HCT116 (cell line): ENCODE data around the gene SHROOM3.

Source experiments
- CEBPB ChIP-seq: IDR thresholded peaks from 2 replicates; pipeline ENCODE4 v1.6.1; 2012; ENCODE audit warnings: low read depth
- CTCF ChIP-seq, 3 experiments: fragments of 200-600 bp in 1 of 3; sonication (generic) in 1 of 3; IDR thresholded peaks in 2 of 3; conservative IDR thresholded peaks in 1 of 3; 2 replicates each; pipeline ENCODE4 v1.5.1; 2012 to 2017; ENCODE audit warnings: low read depth in 2 of 3, low read length in 2 of 3, antibody characterized with exemption in 1 of 3, borderline replicate concordance in 1 of 3, control low read depth in 1 of 3, mild to moderate bottlenecking in 1 of 3, mixed read lengths in 1 of 3, mixed run types in 1 of 3, moderate library complexity in 1 of 3; ENCODE audit not compliant: insufficient read depth in 1 of 3
- EZH2 ChIP-seq: fragments of 200-600 bp; sonication (generic); IDR thresholded peaks from 2 replicates; pipeline ENCODE4 v1.6.1; 2017; ENCODE audit warnings: antibody characterized with exemption, mixed run types
- EZH2phosphoT487 ChIP-seq: fragments of 200-600 bp; IDR thresholded peaks from 2 replicates; pipeline ENCODE4 v1.6.1; 2018; ENCODE audit warnings: antibody characterized with exemption, borderline replicate concordance
- MAX ChIP-seq: IDR thresholded peaks from 2 replicates; pipeline ENCODE4 v1.6.1; 2012
- POLR2A ChIP-seq: IDR thresholded peaks from 2 replicates; pipeline ENCODE4 v1.7.0; 2011; ENCODE audit warnings: borderline replicate concordance; ENCODE audit not compliant: insufficient read depth, insufficient read length; ENCODE audit errors: extremely low read depth
- POLR2AphosphoS5 ChIP-seq: IDR thresholded peaks from 2 replicates; pipeline ENCODE4 v1.6.1; 2011; ENCODE audit warnings: mild to moderate bottlenecking, low read depth, low read length, moderate library complexity
- RAD21 ChIP-seq: IDR thresholded peaks from 2 replicates; pipeline ENCODE4 v1.6.1; 2012; ENCODE audit warnings: low read depth, mild to moderate bottlenecking
- REST ChIP-seq: IDR thresholded peaks from 2 replicates; pipeline ENCODE4 v1.6.1; 2012; ENCODE audit warnings: low read depth
- SIN3A ChIP-seq: IDR thresholded peaks from 2 replicates; pipeline ENCODE4 v1.6.1; 2012; ENCODE audit warnings: low read depth
- SRF ChIP-seq: IDR thresholded peaks from 2 replicates; pipeline ENCODE4 v1.6.1; 2012; ENCODE audit warnings: low read depth
- ZBTB33 ChIP-seq: IDR thresholded peaks from 2 replicates; pipeline ENCODE4 v1.6.1; 2011; ENCODE audit warnings: mild to moderate bottlenecking, low read length, moderate library complexity; ENCODE audit not compliant: insufficient replicate concordance; ENCODE audit errors: extremely low read depth
- ZNF274 ChIP-seq: fragments of 200-500 bp; sonication (Bioruptor generic); IDR thresholded peaks from 2 replicates; pipeline ENCODE4 v1.6.1; 2014; ENCODE audit warnings: mild to moderate bottlenecking, low read depth, low read length, inconsistent platforms

GRCh38 chr4:76578002-76578560 lies 143.1 kb downstream of the SHROOM3 start:
- TF ChIP-seq REST (no peak), RAD21 (no peak), CEBPB (no peak), ZBTB33 (no peak), SRF (no peak), CTCF (IDR thresholded peaks at IDR 0.05 in 2 of 3, conservative IDR thresholded peaks at IDR 0.05 in 1 of 3; ENCODE audit: borderline replicate concordance in 1 of 3, insufficient read depth in 1 of 3, low read depth in 2 of 3, low read length in 2 of 3) (no peak), POLR2A (no peak), ZNF274 (no peak), EZH2 (no peak), POLR2AphosphoS5 (no peak), MAX (no peak), SIN3A (no peak), EZH2phosphoT487 (no peak)
